GM23338 (cell line): Measurements from ENCODE around the gene DOCK6. TPM values are rescaled to one million over a fixed set of nuclear protein-coding genes. Genes with fewer than 3 reads are reported as not detected.

ENCODE experiments used
- ATAC-seq: fragments of 200-7000 bp; cut with Tn5 transposase; 3 replicates; pipeline ENCODE4 v1.9.1; 2020
- DNase-seq: peaks from one replicate; pipeline ENCODE4 v3.0.0-alpha.2; 2015; ENCODE audit warnings: low spot score
- H2AFZ ChIP-seq: fragments of 200-600 bp; sonication (generic); 2 replicates; pipeline ENCODE4 v1.8.0; 2016; ENCODE audit warnings: antibody characterized with exemption, mild to moderate bottlenecking, moderate library complexity
- H3F3A ChIP-seq: fragments of 200-600 bp; sonication (generic); replicated peaks from 2 replicates; pipeline ENCODE4 v1.8.0; 2017; ENCODE audit warnings: antibody characterized with exemption, mixed run types, low read depth
- H3K27ac ChIP-seq: fragments of 200-600 bp; sonication (generic); 2 replicates; pipeline ENCODE4 v1.6.1; 2016; ENCODE audit warnings: low read depth
- H3K27me3 ChIP-seq: fragments of 200-600 bp; sonication (generic); 2 replicates; pipeline ENCODE4 v1.8.0; 2016; ENCODE audit warnings: mild to moderate bottlenecking, mixed run types, moderate library complexity; ENCODE audit not compliant: insufficient read depth
- H3K36me3 ChIP-seq: fragments of 200-600 bp; sonication (generic); 2 replicates; pipeline ENCODE4 v1.8.0; 2016; ENCODE audit warnings: mild to moderate bottlenecking; ENCODE audit not compliant: insufficient read depth
- H3K4me1 ChIP-seq: fragments of 200-600 bp; sonication (generic); 2 replicates; pipeline ENCODE4 v1.8.0; 2016; ENCODE audit warnings: mild to moderate bottlenecking, moderate library complexity; ENCODE audit not compliant: insufficient read depth
- H3K4me2 ChIP-seq: fragments of 200-600 bp; sonication (generic); 2 replicates; pipeline ENCODE4 v1.7.1; 2017; ENCODE audit warnings: mixed run types
- H3K4me3 ChIP-seq: fragments of 200-600 bp; sonication (generic); 2 replicates; pipeline ENCODE4 v1.6.1; 2016; ENCODE audit warnings: mixed run types
- H3K79me2 ChIP-seq: fragments of 200-600 bp; sonication (generic); replicated peaks from 2 replicates; pipeline ENCODE4 v1.8.0; 2017; ENCODE audit warnings: mild to moderate bottlenecking; ENCODE audit not compliant: insufficient read depth
- H3K9me2 ChIP-seq: fragments of 200-600 bp; sonication (generic); 2 replicates; pipeline ENCODE4 v1.8.0; 2017; ENCODE audit not compliant: insufficient read depth
- H4K20me1 ChIP-seq: fragments of 200-600 bp; sonication (generic); replicated peaks from 2 replicates; pipeline ENCODE4 v1.8.0; 2017; ENCODE audit warnings: mild to moderate bottlenecking; ENCODE audit not compliant: insufficient read depth
- H3K27ac Mint-ChIP-seq: 2 replicates; pipeline ENCODE4 v1.8.0; 2020; ENCODE audit warnings: inconsistent platforms, mild to moderate bottlenecking, moderate library complexity, mixed read lengths
- H3K27me3 Mint-ChIP-seq: 3 replicates; pipeline ENCODE4 v1.8.0; 2022; ENCODE audit warnings: low read depth, mild to moderate bottlenecking, moderate library complexity, mixed read lengths, inconsistent platforms; ENCODE audit not compliant: insufficient read depth, poor library complexity
- H3K36me3 Mint-ChIP-seq: 3 replicates; pipeline ENCODE4 v1.8.0; 2021; ENCODE audit warnings: low read depth, mild to moderate bottlenecking, inconsistent platforms, moderate library complexity, mixed read lengths
- H3K4me1 Mint-ChIP-seq: 3 replicates; pipeline ENCODE4 v1.8.0; 2020; ENCODE audit warnings: mild to moderate bottlenecking, inconsistent platforms, mixed read lengths
- H3K4me3 Mint-ChIP-seq: 3 replicates; pipeline ENCODE4 v1.8.0; 2021; ENCODE audit warnings: moderate library complexity, mild to moderate bottlenecking, inconsistent platforms, mixed read lengths
- H3K9me3 Mint-ChIP-seq: 3 replicates; pipeline ENCODE4 v1.8.0; 2020; ENCODE audit warnings: moderate library complexity, mild to moderate bottlenecking, inconsistent platforms, mixed read lengths
- CREB1 ChIP-seq: fragments of 250-450 bp; sonication (Bioruptor Pico); IDR thresholded peaks from 2 replicates; pipeline ENCODE4 v1.5.0; 2020; ENCODE audit warnings: low read depth, mild to moderate bottlenecking, moderate library complexity
- EZH2 ChIP-seq: fragments of 200-600 bp; sonication (generic); IDR thresholded peaks from one replicate; pipeline ENCODE4 v1.8.0; 2017; ENCODE audit warnings: antibody characterized with exemption, mild to moderate bottlenecking, low read depth; ENCODE audit not compliant: unreplicated experiment
- EZH2phosphoT487 ChIP-seq: fragments of 200-600 bp; sonication (generic); IDR thresholded peaks from one replicate; pipeline ENCODE4 v1.8.1; 2018; ENCODE audit warnings: antibody characterized with exemption; ENCODE audit not compliant: unreplicated experiment
- JUNB ChIP-seq: IDR thresholded peaks from one replicate; pipeline ENCODE4 v1.6.1; 2016; ENCODE audit warnings: antibody characterized with exemption; ENCODE audit not compliant: unreplicated experiment
- NANOG ChIP-seq: IDR thresholded peaks from 2 replicates; pipeline ENCODE4 v1.6.1; 2016; ENCODE audit warnings: antibody characterized with exemption, borderline replicate concordance
- POLR2AphosphoS5 ChIP-seq: IDR thresholded peaks from 2 replicates; pipeline ENCODE4 v1.6.1; 2016; ENCODE audit warnings: antibody characterized with exemption, low read depth
- STAT1 ChIP-seq: IDR thresholded peaks from one replicate; pipeline ENCODE4 v1.6.1; 2016; ENCODE audit warnings: antibody characterized with exemption; ENCODE audit not compliant: unreplicated experiment
- ZNF114 ChIP-seq: fragments of 250-450 bp; sonication (Bioruptor Pico); IDR thresholded peaks from 2 replicates; pipeline ENCODE4 v1.5.0; 2020; ENCODE audit warnings: mild to moderate bottlenecking, moderate library complexity
- ZNF331 ChIP-seq: fragments of 250-450 bp; sonication (Bioruptor Pico); IDR thresholded peaks from 2 replicates; pipeline ENCODE4 v1.5.0; 2020; ENCODE audit warnings: low read depth, mild to moderate bottlenecking, moderate library complexity
- polyA plus RNA-seq: library from polyadenylated mRNA; unstranded; fragments of >200 nt; fragmentation: Nextera tagmentation; extraction: Ambion mirVana; gene quantifications from 2 replicates; pipeline ENCODE4 v1.2.1, GENCODE V29; 2016
- total RNA-seq: library from RNA; depleted of rRNA; stranded (reverse); fragments of >200 nt; shearing (Covaris generic); gene quantifications from 2 replicates; pipeline ENCODE4 v1.2.3, GENCODE V29; 2014
- TF ChIP-seq, protein P1 (sequence below): IDR thresholded peaks from 2 replicates; pipeline ENCODE4 v1.6.1; 2016; ENCODE audit warnings: antibody characterized with exemption
- TF ChIP-seq, protein P2 (sequence below): fragments of 250-450 bp; sonication (Bioruptor Pico); IDR thresholded peaks from 2 replicates; pipeline ENCODE4 v1.5.0; 2020; ENCODE audit warnings: mild to moderate bottlenecking, moderate library complexity
- TF ChIP-seq, protein P3 (sequence below): IDR thresholded peaks from one replicate; pipeline ENCODE4 v1.6.1; 2018; ENCODE audit warnings: antibody characterized with exemption; ENCODE audit not compliant: unreplicated experiment
- TF ChIP-seq, protein P4 (sequence below), 2 experiments: fragments of 200-600 bp in 1 of 2; sonication (generic) in 1 of 2; conservative IDR thresholded peaks; 2 replicates each; pipeline versions ENCODE4 v1.5.1 to v1.6.1; 2016 to 2017; ENCODE audit warnings: antibody characterized with exemption in 2 of 2, low read depth in 2 of 2, mild to moderate bottlenecking in 2 of 2, moderate library complexity in 1 of 2

Gene DOCK6
- total and polyA plus RNA-seq, 2 experiments from 2014 or later: 34.6 to 49.0 TPM

DNA sequence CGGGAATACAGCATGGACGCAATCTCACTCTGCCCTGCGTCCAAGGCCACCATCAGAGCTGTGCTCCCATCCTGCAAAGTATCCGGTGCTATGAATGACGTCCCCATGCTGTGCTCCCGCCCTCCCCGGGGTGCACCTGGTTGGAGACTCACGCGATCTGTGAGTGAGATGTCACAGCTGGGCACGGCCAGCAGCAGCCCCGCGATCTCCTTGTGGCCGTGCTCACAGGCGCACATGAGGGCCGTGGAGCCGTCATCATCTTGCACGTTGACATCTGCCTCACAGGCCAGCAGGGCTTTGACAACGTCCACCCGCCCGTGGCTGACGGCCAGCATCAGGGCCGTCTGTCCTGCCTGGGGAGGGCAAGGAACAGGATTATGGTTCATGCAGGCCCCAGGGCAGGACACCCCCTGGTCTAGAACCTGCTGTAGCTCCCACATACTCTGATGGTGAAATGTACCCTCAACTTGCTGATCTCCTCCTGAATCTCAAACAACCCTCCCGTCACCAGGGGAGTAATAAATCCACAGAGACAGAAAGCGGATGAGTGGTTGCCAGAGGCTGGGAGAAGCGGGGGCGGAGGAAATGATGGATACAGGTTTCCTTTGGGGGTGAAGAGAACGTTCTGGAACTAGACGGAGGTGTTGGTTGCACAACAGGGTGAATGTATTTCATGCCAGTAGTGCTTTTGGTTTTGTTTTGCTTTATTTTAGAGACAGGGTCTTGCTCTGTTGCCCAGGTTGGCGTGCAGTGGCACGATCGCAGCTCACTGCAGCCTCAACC, 92.2 kb downstream of the DOCK6 start:
- DNase-seq (no peak), ATAC-seq (no peak)
- TF ChIP-seq, protein P1, sequence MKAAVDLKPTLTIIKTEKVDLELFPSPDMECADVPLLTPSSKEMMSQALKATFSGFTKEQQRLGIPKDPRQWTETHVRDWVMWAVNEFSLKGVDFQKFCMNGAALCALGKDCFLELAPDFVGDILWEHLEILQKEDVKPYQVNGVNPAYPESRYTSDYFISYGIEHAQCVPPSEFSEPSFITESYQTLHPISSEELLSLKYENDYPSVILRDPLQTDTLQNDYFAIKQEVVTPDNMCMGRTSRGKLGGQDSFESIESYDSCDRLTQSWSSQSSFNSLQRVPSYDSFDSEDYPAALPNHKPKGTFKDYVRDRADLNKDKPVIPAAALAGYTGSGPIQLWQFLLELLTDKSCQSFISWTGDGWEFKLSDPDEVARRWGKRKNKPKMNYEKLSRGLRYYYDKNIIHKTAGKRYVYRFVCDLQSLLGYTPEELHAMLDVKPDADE: no peak
- TF ChIP-seq ZNF114 (CRISPR knock-in tag) (no peak), ZNF331 (CRISPR knock-in tag) (no peak), JUNB (no peak), NANOG (no peak), POLR2AphosphoS5 (no peak), EZH2 (no peak), CREB1 (CRISPR knock-in tag) (no peak), STAT1 (no peak), EZH2phosphoT487 (no peak)
- TF ChIP-seq, protein P2, sequence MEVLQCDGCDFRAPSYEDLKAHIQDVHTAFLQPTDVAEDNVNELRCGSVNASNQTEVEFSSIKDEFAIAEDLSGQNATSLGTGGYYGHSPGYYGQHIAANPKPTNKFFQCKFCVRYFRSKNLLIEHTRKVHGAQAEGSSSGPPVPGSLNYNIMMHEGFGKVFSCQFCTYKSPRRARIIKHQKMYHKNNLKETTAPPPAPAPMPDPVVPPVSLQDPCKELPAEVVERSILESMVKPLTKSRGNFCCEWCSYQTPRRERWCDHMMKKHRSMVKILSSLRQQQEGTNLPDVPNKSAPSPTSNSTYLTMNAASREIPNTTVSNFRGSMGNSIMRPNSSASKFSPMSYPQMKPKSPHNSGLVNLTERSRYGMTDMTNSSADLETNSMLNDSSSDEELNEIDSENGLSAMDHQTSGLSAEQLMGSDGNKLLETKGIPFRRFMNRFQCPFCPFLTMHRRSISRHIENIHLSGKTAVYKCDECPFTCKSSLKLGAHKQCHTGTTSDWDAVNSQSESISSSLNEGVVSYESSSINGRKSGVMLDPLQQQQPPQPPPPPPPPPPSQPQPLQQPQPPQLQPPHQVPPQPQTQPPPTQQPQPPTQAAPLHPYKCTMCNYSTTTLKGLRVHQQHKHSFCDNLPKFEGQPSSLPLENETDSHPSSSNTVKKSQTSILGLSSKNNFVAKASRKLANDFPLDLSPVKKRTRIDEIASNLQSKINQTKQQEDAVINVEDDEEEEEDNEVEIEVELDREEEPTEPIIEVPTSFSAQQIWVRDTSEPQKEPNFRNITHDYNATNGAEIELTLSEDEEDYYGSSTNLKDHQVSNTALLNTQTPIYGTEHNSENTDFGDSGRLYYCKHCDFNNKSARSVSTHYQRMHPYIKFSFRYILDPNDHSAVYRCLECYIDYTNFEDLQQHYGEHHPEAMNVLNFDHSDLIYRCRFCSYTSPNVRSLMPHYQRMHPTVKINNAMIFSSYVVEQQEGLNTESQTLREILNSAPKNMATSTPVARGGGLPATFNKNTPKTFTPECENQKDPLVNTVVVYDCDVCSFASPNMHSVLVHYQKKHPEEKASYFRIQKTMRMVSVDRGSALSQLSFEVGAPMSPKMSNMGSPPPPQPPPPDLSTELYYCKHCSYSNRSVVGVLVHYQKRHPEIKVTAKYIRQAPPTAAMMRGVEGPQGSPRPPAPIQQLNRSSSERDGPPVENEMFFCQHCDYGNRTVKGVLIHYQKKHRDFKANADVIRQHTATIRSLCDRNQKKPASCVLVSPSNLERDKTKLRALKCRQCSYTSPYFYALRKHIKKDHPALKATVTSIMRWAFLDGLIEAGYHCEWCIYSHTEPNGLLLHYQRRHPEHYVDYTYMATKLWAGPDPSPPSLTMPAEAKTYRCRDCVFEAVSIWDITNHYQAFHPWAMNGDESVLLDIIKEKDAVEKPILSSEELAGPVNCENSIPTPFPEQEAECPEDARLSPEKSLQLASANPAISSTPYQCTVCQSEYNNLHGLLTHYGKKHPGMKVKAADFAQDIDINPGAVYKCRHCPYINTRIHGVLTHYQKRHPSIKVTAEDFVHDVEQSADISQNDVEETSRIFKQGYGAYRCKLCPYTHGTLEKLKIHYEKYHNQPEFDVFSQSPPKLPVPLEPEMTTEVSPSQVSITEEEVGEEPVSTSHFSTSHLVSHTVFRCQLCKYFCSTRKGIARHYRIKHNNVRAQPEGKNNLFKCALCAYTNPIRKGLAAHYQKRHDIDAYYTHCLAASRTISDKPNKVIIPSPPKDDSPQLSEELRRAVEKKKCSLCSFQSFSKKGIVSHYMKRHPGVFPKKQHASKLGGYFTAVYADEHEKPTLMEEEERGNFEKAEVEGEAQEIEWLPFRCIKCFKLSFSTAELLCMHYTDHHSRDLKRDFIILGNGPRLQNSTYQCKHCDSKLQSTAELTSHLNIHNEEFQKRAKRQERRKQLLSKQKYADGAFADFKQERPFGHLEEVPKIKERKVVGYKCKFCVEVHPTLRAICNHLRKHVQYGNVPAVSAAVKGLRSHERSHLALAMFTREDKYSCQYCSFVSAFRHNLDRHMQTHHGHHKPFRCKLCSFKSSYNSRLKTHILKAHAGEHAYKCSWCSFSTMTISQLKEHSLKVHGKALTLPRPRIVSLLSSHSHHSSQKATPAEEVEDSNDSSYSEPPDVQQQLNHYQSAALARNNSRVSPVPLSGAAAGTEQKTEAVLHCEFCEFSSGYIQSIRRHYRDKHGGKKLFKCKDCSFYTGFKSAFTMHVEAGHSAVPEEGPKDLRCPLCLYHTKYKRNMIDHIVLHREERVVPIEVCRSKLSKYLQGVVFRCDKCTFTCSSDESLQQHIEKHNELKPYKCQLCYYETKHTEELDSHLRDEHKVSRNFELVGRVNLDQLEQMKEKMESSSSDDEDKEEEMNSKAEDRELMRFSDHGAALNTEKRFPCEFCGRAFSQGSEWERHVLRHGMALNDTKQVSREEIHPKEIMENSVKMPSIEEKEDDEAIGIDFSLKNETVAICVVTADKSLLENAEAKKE: no peak
- TF ChIP-seq, protein P3, sequence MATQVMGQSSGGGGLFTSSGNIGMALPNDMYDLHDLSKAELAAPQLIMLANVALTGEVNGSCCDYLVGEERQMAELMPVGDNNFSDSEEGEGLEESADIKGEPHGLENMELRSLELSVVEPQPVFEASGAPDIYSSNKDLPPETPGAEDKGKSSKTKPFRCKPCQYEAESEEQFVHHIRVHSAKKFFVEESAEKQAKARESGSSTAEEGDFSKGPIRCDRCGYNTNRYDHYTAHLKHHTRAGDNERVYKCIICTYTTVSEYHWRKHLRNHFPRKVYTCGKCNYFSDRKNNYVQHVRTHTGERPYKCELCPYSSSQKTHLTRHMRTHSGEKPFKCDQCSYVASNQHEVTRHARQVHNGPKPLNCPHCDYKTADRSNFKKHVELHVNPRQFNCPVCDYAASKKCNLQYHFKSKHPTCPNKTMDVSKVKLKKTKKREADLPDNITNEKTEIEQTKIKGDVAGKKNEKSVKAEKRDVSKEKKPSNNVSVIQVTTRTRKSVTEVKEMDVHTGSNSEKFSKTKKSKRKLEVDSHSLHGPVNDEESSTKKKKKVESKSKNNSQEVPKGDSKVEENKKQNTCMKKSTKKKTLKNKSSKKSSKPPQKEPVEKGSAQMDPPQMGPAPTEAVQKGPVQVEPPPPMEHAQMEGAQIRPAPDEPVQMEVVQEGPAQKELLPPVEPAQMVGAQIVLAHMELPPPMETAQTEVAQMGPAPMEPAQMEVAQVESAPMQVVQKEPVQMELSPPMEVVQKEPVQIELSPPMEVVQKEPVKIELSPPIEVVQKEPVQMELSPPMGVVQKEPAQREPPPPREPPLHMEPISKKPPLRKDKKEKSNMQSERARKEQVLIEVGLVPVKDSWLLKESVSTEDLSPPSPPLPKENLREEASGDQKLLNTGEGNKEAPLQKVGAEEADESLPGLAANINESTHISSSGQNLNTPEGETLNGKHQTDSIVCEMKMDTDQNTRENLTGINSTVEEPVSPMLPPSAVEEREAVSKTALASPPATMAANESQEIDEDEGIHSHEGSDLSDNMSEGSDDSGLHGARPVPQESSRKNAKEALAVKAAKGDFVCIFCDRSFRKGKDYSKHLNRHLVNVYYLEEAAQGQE: no peak
- TF ChIP-seq, protein P4, sequence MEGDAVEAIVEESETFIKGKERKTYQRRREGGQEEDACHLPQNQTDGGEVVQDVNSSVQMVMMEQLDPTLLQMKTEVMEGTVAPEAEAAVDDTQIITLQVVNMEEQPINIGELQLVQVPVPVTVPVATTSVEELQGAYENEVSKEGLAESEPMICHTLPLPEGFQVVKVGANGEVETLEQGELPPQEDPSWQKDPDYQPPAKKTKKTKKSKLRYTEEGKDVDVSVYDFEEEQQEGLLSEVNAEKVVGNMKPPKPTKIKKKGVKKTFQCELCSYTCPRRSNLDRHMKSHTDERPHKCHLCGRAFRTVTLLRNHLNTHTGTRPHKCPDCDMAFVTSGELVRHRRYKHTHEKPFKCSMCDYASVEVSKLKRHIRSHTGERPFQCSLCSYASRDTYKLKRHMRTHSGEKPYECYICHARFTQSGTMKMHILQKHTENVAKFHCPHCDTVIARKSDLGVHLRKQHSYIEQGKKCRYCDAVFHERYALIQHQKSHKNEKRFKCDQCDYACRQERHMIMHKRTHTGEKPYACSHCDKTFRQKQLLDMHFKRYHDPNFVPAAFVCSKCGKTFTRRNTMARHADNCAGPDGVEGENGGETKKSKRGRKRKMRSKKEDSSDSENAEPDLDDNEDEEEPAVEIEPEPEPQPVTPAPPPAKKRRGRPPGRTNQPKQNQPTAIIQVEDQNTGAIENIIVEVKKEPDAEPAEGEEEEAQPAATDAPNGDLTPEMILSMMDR (conservative IDR thresholded peaks at IDR 0.05; ENCODE audit: low read depth in 2 of 2): no peak
- Histone ChIP-seq H3K9me2 (no peaks in the 10 kb centered on the region), H2AFZ (no peak overlapping the region), H3K4me1 (no peaks in the 10 kb centered on the region), H3K27me3 (no peaks in the 10 kb centered on the region), H3K27ac (no peak overlapping the region), H3K79me2 (no peaks in the 10 kb centered on the region), H3K36me3 (0 out of 2 replicates have a peak, but pooled peaks cover 8% of the 10 kb centered on the region), H3K4me2 (no peak overlapping the region), H3K4me3 (no peak overlapping the region), H3F3A (peaks cover 5% of the 10 kb centered on the region; the same call in 1 of the 2 replicates), H4K20me1 (no peaks in the 10 kb centered on the region; the same call in 1 of the 2 replicates)
- Mint-ChIP-seq H3K4me1 (no peaks in the 10 kb centered on the region), H3K9me3 (no peaks in the 10 kb centered on the region), H3K4me3 (no peak overlapping the region), H3K36me3 (peaks cover 44% of the 10 kb centered on the region), H3K27ac (no peak overlapping the region), H3K27me3 (no peaks in the 10 kb centered on the region)
